CD4-positive, alpha-beta T cell treated with Interleukin-15 for 4 hours (primary cell): ENCODE results near the gene CYTIP.

Experiments used
- DNase-seq: peaks from one replicate; pipeline ENCODE4 v3.0.0-alpha.2; 2020; ENCODE audit warnings: low spot score

The CYTIP gene

DNA sequence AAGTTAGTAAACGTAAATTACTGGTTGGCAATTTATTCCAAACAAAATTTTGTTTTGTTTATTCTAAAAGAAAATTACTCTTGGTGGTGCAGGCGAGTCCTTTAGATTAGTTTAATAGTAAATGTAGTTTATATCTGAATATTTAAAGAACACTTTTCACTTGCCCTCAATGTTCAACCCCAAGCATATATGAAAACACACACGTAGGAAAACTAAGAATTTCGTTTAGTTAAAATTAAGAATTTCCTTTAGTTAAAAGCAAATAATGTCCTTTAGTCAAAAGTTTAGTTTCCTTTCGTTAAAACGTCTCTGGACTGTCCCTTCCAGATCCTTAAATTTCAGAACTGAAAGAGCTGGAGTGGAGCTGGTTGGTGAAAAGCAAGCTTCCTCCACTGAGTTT is 19.1 kb upstream of the CYTIP start:
- no peak for DNase-seq

DNA sequence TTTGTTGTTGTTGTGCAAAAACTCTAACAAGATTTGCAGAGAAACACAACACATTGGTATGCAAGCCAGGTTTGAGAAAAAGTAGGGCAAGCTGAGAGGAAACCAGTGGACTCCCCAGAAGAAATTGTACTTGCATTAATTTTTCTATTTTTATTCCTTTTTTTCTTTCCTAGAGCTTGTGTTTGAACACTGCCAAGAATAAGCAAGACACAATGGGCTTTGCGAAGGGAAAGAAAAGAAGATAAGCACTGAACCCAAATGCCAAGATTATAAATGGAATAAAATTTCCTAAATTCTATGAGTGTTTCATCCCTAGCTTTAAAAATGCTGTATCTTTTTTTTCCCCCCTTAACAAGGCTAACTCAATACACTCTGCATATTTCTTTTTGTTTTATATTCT is 17.0 kb upstream of the CYTIP start:
- DNase-seq = no peak

DNA sequence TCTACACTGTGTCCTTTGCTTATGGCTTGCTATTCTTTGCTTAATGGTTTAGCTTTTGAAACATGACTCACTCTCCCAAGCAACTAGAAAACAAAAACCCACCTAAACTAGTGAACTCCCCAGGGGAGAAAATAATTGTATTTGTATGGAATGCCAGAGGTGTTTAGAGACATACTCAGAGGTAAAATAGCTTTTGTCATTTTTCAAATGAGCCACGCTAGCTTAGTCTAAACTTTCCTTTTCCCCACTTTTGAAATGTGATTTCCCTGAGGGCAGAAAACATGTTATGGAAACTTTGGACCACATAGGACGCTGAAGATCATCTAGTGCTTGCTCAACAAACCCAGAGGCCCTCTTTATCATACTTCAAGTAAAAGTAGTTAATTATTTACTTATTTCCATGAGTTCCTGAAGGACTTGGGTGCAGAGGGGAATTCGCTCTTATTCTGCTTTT is 16.5 kb upstream of the CYTIP start:
- DNase-seq = no peak

GRCh38 chr2:157459486-157459885 is 15.6 kb upstream of the CYTIP start:
- DNase-seq = no peak

DNA sequence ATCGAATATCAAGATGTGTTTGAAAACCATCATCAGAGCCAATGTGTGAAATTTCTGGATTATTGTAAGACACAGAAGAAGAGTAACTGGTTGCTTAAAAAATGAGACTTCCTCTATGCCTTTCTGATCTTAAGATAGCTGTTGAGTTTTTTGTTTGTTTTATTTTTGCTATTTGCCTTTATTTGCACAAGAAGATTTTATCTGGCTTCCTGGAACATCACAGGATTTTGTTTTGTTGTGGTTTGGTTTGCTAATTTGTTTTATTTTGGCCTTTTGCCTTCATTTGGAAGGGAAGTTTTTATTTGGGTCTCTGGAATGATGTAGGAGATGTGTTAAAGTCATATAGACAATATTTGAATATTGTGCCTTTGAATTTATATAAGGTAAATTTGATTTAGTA is 3.9 kb upstream of the CYTIP start:
- DNase-seq = peak; percentile 46

GRCh38 chr2:157447031-157447430 is 3.1 kb upstream of the CYTIP start:
- peak; percentile 43 for DNase-seq

- DNase-seq = no peak
Measured at GRCh38 chr2:157444641-157445040, 752 bp upstream of the CYTIP start.

GRCh38 chr2:157443090-157443489 is 799 bp downstream of the CYTIP start:
- DNase-seq = peak; percentile 52

- no peak for DNase-seq
Measured at GRCh38 chr2:157442636-157443035, 1.3 kb downstream of the CYTIP start.

GRCh38 chr2:157442191-157442590 is 1.7 kb downstream of the CYTIP start:
- DNase-seq = no peak

DNA sequence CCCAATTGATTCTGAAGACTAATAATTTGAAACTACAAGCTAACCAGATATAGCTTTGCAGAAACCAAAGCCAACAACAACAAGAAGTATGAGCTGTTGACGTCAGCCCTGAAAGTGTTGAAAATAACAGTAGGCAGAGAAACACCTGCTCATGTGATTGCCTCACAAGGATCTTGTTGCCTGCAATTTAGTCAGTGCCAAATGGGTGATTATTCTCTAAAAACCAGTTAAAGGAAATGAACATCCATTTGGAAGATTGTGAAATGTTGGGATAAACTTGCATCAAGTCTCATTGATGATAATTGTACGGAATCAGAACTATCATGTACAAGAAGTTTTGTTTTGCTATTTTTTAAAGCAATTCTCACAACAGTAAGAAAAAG is 2.8 kb downstream of the CYTIP start:
- DNase-seq = peak; percentile 80

DNA sequence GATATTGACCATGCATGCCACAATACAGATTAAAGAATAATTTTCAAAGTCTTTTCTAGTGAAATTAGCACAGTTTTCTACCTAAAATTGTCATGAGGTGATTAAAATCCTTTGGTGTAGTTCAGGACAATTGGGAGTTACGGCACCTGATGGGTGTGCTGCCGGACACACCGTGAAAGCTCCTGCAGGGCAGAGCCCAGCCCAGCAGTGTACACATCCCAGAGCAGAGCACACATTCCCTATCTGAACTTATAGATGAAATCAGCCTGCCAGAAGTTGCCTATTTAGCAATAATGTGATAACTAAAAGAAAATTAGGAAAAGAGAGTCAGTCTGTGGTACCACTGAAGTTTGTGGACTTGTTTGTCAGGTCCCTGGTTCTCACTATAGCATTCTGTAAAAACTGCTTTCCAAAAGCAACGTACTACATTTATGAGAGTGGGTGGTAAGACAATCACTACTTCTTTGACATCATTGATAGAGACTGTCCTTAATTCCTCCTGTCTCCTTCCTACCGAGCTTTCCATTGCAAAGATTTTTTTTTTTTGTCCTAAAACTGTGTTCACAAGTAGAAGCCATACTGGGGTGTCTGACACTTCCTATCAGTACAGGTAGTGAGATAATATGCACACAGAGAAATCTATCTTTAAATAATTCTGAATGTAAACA is 3.4 kb downstream of the CYTIP start:
- no peak for DNase-seq

- peak; percentile 67 for DNase-seq
Measured at GRCh38 chr2:157439824-157440186, 4.1 kb downstream of the CYTIP start.

GRCh38 chr2:157438863-157439823 is 4.7 kb downstream of the CYTIP start:
- peak; percentile 57 for DNase-seq

DNA sequence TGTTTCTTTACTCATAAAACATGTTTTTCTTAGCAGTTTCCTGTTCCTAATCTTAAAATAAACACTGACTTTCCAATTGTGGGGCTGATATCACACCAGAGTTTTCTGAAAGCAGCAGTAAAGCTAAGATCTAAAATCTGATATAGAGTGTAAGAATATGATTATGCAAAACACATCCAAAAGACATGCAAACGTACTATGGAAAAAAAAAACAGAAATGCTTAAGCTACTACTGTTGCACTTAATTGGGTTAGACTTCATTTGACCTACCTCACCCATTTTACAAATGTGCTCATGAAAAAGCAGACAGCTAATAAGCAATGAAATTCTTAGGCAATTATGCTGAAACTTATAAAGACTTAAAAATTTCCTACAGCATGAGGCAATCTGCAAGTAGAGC is 10.5 kb downstream of the CYTIP start:
- DNase-seq = no peak

- DNase-seq = no peak
Measured at GRCh38 chr2:157432475-157433106, 11.3 kb downstream of the CYTIP start.

- DNase-seq = no peak
Measured at GRCh38 chr2:157431176-157431575, 12.7 kb downstream of the CYTIP start.

- DNase-seq = no peak
Measured at GRCh38 chr2:157428500-157429175, 15.3 kb downstream of the CYTIP start.

GRCh38 chr2:157427922-157428303 is 16.0 kb downstream of the CYTIP start:
- no peak for DNase-seq

DNA sequence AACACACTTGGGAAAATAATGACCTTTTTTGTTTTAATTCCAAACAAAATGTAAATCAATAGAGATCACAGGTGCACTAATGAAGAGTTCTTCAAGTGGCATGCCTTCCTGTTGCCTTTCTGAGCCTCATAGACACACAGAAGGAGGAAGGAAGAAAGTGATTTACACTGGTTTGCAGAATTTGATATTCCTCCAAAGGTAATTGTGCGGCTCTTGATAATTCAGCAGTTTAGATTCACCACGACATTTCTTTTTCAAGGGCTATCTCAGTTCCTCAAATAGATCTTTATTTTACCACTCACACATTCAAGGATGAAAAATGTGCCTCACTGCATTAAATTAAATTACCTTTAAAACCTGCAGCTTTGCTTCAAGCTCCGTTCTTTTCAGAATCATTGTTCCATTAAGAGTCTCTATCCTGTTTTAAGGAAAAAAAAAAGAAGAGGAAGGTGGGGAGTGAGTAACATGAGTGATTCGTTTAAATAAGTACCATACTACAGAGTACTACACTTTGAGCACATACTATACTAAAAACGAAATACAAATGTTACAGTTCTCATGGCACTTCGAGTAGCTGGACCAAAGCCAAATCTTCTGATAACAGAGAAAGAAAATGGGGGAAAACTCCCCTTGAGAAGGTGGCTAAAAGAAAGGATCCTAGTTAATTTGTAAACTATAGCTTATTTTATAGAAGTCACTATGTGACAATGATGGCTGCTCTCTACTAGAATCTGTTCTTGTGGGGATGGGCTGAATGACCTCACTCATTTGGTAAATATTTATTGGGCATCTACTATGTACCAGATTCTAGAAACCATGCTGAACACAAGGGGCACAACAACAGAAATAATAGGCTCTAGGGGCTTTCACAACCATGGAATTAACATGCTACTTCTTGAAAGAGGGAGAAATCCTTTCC is 16.6 kb downstream of the CYTIP start:
- DNase-seq = no peak

GRCh38 chr2:157426477-157426994 is 17.4 kb downstream of the CYTIP start:
- DNase-seq = no peak
